Measurements from ENCODE around the gene ABHD13. TPM values are rescaled to one million over a fixed set of nuclear protein-coding genes. Genes with fewer than 3 reads are reported as not detected.

Gene ABHD13
- total and polyA plus RNA-seq, 2 experiments from 2014 or later, result 5.4 to 10.4 TPM

- Histone ChIP-seq H3K27me3 (ENCODE audit: insufficient read depth) (no peaks in the 10 kb centered on the region), H3K4me3 (no peak overlapping the region), H3F3A (replicated peaks; ENCODE audit: low read depth) (no peaks in the 10 kb centered on the region), H2AFZ (no peak overlapping the region), H4K20me1 (replicated peaks; ENCODE audit: insufficient read depth) (no peaks in the 10 kb centered on the region), H3K79me2 (replicated peaks; ENCODE audit: insufficient read depth) (no peaks in the 10 kb centered on the region), H3K4me2 (no peak overlapping the region), H3K36me3 (ENCODE audit: insufficient read depth) (no peaks in the 10 kb centered on the region), H3K9me2 (ENCODE audit: insufficient read depth) (no peaks in the 10 kb centered on the region), H3K27ac (ENCODE audit: low read depth) (no peak overlapping the region), H3K4me1 (ENCODE audit: insufficient read depth) (no peaks in the 10 kb centered on the region)
- DNase-seq (ENCODE audit: low spot score) (no peak), ATAC-seq (no peak)
- TF ChIP-seq ETS1 (IDR thresholded peaks at IDR 0.05) (no peak), ZNF462 (CRISPR knock-in tag; IDR thresholded peaks at IDR 0.05) (no peak), STAT1 (IDR thresholded peaks at IDR 0.05; ENCODE audit: unreplicated experiment) (no peak)
- Mint-ChIP-seq H3K27ac (no peak overlapping the region), H3K9me3 (no peaks in the 10 kb centered on the region; the same call in 2 of the 3 replicates), H3K27me3 (ENCODE audit: insufficient read depth, low read depth, poor library complexity) (no peaks in the 10 kb centered on the region), H3K4me1 (no peaks in the 10 kb centered on the region), H3K4me3 (no peak overlapping the region), H3K36me3 (ENCODE audit: low read depth) (no peaks in the 10 kb centered on the region)
Observed at GRCh38 chr13:108185223-108185622, 33.0 kb upstream of the ABHD13 start.

- no peak overlapping the region for H3K4me3 ChIP-seq
- Mint-ChIP-seq H3K36me3 (ENCODE audit: low read depth) (no peaks in the 10 kb centered on the region), H3K27ac (no peak overlapping the region), H3K4me3 (no peak overlapping the region), H3K4me1 (no peaks in the 10 kb centered on the region), H3K9me3 (peaks cover 9% of the 10 kb centered on the region; the same call in 2 of the 3 replicates), H3K27me3 (ENCODE audit: insufficient read depth, low read depth, poor library complexity) (no peaks in the 10 kb centered on the region)
- no peaks in the 10 kb centered on the region for H3K9me2 ChIP-seq (ENCODE audit: insufficient read depth)
- no peaks in the 10 kb centered on the region for H4K20me1 ChIP-seq (replicated peaks; ENCODE audit: insufficient read depth)
- H3K4me1 ChIP-seq (ENCODE audit: insufficient read depth), result no peaks in the 10 kb centered on the region
- no peaks in the 10 kb centered on the region for H3K36me3 ChIP-seq (ENCODE audit: insufficient read depth)
- H3K27me3 ChIP-seq (ENCODE audit: insufficient read depth), result no peaks in the 10 kb centered on the region
- DNase-seq (ENCODE audit: low spot score) (no peak), ATAC-seq (no peak)
- H3K79me2 ChIP-seq (replicated peaks; ENCODE audit: insufficient read depth), result no peaks in the 10 kb centered on the region
- no peaks in the 10 kb centered on the region for H3F3A ChIP-seq (replicated peaks; ENCODE audit: low read depth)
- no peak overlapping the region for H3K4me2 ChIP-seq
- no peak overlapping the region for H3K27ac ChIP-seq (ENCODE audit: low read depth)
- H2AFZ ChIP-seq, result no peak overlapping the region
- no peak for TF ChIP-seq EZH2phosphoT487 (IDR thresholded peaks at IDR 0.05; ENCODE audit: unreplicated experiment)
- TF ChIP-seq EZH2 (IDR thresholded peaks at IDR 0.05; ENCODE audit: low read depth, unreplicated experiment), result no peak
- no peak for TF ChIP-seq ZNF331 (CRISPR knock-in tag; IDR thresholded peaks at IDR 0.05; ENCODE audit: low read depth)
- TF ChIP-seq CREB1 (CRISPR knock-in tag; IDR thresholded peaks at IDR 0.05; ENCODE audit: low read depth), result no peak
- no peak for TF ChIP-seq CTCF (conservative IDR thresholded peaks at IDR 0.05; ENCODE audit: low read depth in 2 of 2)
Observed at GRCh38 chr13:108188260-108188659, 29.9 kb upstream of the ABHD13 start.
